SH-SY5Y (cell line): ENCODE measurements around the gene PRDM16.

Source experiments
- GATA2 ChIP-seq: IDR thresholded peaks from 2 replicates; pipeline ENCODE4 v1.6.1; 2011; ENCODE audit warnings: mild to moderate bottlenecking, low read depth, low read length
- GATA3 ChIP-seq: IDR thresholded peaks from 2 replicates; pipeline ENCODE4 v1.6.1; 2011; ENCODE audit warnings: low read depth, mild to moderate bottlenecking, low read length, moderate library complexity

- TF ChIP-seq GATA3 = no peak
- no peak for TF ChIP-seq GATA2
Observed at GRCh38 chr1:3251099-3251806, 182.2 kb downstream of the PRDM16 start.
